ENCODE results near the gene PLXNA2. TPM values are rescaled to one million over a fixed set of nuclear protein-coding genes. Genes with fewer than 3 reads are reported as not detected.

Gene PLXNA2
- total RNA-seq, 2 experiments from 2014 or later = 0.23 TPM; not detected in 1

DNA sequence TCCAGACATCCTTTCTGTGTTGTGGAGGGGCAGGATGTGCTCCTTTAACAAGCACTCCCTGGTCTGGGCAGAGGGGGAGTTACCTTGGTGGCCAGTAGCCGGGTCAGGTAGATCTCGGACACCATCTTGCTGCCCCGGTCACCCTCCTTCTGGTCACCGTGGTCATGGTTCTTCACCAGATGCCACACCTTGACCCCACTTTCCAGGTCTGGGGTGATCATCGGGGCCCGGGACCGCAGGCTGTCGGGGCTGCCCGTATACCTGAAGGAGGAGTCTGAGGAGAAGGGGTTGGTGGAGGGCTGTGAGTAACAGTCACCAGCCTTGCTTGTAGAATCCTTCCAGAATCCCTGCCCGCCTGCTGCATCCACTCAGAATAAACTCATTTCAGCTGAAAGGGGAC is 210.9 kb downstream of the PLXNA2 start:
- no peak overlapping the region for H3K27ac ChIP-seq (ENCODE audit: low read depth, low read length, poor library complexity, severe bottlenecking)
- CTCF ChIA-PET (ENCODE audit: unreplicated experiment) = no interaction called here
- TF ChIP-seq EZH2phosphoT487 (IDR thresholded peaks at IDR 0.05; ENCODE audit: borderline replicate concordance, low read depth, low read length) = no peak
- TF ChIP-seq, protein P1, sequence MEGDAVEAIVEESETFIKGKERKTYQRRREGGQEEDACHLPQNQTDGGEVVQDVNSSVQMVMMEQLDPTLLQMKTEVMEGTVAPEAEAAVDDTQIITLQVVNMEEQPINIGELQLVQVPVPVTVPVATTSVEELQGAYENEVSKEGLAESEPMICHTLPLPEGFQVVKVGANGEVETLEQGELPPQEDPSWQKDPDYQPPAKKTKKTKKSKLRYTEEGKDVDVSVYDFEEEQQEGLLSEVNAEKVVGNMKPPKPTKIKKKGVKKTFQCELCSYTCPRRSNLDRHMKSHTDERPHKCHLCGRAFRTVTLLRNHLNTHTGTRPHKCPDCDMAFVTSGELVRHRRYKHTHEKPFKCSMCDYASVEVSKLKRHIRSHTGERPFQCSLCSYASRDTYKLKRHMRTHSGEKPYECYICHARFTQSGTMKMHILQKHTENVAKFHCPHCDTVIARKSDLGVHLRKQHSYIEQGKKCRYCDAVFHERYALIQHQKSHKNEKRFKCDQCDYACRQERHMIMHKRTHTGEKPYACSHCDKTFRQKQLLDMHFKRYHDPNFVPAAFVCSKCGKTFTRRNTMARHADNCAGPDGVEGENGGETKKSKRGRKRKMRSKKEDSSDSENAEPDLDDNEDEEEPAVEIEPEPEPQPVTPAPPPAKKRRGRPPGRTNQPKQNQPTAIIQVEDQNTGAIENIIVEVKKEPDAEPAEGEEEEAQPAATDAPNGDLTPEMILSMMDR (conservative IDR thresholded peaks at IDR 0.05; ENCODE audit: low read length) = no peak

DNA sequence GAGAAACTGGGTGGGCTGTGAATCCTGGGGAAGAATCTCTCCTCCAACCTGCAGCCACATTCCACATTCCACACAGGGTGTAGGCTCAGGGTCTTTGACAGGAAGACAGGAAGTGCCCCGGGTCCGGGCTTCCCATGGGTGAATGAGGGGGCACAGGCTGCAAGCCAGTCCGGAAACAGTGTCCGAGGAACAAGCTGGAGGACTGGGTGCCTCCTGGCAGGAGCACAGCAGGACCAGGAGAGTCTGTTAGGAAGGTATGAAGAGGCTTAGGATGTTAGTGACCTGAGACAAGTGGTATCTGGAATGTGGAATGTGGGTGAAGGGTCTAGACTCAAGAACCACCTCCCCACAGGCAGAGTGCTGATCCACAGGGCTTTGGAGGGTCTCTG is 212.3 kb downstream of the PLXNA2 start:
- TF ChIP-seq EZH2phosphoT487 (IDR thresholded peaks at IDR 0.05; ENCODE audit: borderline replicate concordance, low read depth, low read length) = no peak
- TF ChIP-seq, protein P1 (conservative IDR thresholded peaks at IDR 0.05; ENCODE audit: low read length) = no peak
- Histone ChIP-seq H4K20me1 (ENCODE audit: insufficient read depth, low read length) (no peaks in the 10 kb centered on the region), H3K4me1 (ENCODE audit: insufficient read depth, low read length, poor library complexity, severe bottlenecking) (no peaks in the 10 kb centered on the region), H3K9me3 (ENCODE audit: low read length) (no peaks in the 10 kb centered on the region), H3K79me2 (ENCODE audit: insufficient read depth, low read depth, low read length) (no peaks in the 10 kb centered on the region), H2AFZ (ENCODE audit: low read length) (no peak overlapping the region), H3K4me2 (ENCODE audit: low read length) (no peak overlapping the region), H3K9me2 (ENCODE audit: insufficient read depth, low read length) (no peaks in the 10 kb centered on the region), H3K4me3 (ENCODE audit: low read depth, low read length, poor library complexity, severe bottlenecking) (no peak overlapping the region), H3K27ac (ENCODE audit: low read depth, low read length, poor library complexity, severe bottlenecking) (no peak overlapping the region), H3K36me3 (ENCODE audit: insufficient read depth, low read length) (no peaks in the 10 kb centered on the region)
- ChIA-PET CTCF (ENCODE audit: unreplicated experiment) (interaction anchor here (0.9 kb wide), 1 partner anchor 10 kb away, joined by 4 read pairs; no protein-coding TSS in a partner anchor), POLR2A (interaction anchor here (1.2 kb wide), 1 partner anchor 24 kb away, joined by 6 read pairs; no protein-coding TSS in a partner anchor)
- intact Hi-C loops (cut with micrococcal nuclease; ENCODE audit: unreplicated experiment) = loop anchor here (2.0 kb wide), 1 partner anchor 53 kb away; no protein-coding TSS in a partner anchor
- BruUV-seq (replicated peaks) = no TSS peak
- no peak for DNase-seq (ENCODE audit: low spot score)

More for the DNA sequence above, 210.9 kb downstream of the PLXNA2 start:
- Histone ChIP-seq H3K9me3 (ENCODE audit: low read length) (no peaks in the 10 kb centered on the region), H4K20me1 (ENCODE audit: insufficient read depth, low read length) (no peaks in the 10 kb centered on the region), H3K4me2 (ENCODE audit: low read length) (no peak overlapping the region), H3K36me3 (ENCODE audit: insufficient read depth, low read length) (no peaks in the 10 kb centered on the region), H3K4me1 (ENCODE audit: insufficient read depth, low read length, poor library complexity, severe bottlenecking) (no peaks in the 10 kb centered on the region), H2AFZ (ENCODE audit: low read length) (no peak overlapping the region), H3K79me2 (ENCODE audit: insufficient read depth, low read depth, low read length) (no peaks in the 10 kb centered on the region), H3K9me2 (ENCODE audit: insufficient read depth, low read length) (no peaks in the 10 kb centered on the region), H3K4me3 (ENCODE audit: low read depth, low read length, poor library complexity, severe bottlenecking) (no peak overlapping the region)
- POLR2A ChIA-PET = no interaction called here
- no TSS peak for BruUV-seq (replicated peaks)
- no peak for DNase-seq (ENCODE audit: low spot score)
- intact Hi-C loops (cut with micrococcal nuclease; ENCODE audit: unreplicated experiment) = no loop called here

DNA sequence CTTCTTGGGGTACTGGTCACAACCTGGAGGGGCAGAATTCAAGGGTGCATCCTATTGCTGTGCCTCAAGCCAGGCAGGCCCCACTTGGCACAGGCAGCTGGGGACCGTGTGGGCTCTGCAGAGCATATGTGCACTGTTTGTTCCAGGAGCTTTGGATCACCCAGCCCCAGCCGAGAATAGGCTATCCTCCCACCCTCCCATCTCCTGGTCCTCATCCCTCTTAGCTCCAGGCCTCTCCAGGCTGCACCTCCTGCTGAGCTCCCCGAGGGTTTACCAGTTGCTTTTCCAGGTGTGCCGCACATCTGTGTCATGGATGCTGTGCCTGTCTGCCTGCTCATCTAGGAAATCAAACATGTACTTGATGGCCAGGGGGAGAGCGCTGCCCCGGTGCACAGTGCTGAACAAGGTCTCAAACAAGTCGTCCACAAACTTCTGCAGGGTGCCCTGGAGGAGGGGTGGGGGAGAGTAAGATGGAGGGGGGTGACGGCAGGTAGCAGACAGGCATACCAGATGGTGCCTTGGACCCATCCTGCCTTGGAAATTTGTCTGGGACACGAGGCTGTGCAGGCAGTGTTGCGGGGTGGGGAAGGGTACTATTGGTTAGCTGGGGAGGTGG is 212.8 kb downstream of the PLXNA2 start:
- no peaks in the 10 kb centered on the region for H3K36me3 ChIP-seq (ENCODE audit: insufficient read depth, low read length)
- no peaks in the 10 kb centered on the region for H3K79me2 ChIP-seq (ENCODE audit: insufficient read depth, low read depth, low read length)
- intact Hi-C loops (cut with micrococcal nuclease; ENCODE audit: unreplicated experiment) = loop anchor here (2.0 kb wide), 1 partner anchor 53 kb away; no protein-coding TSS in a partner anchor
- POLR2A ChIA-PET = no interaction called here
- H3K9me3 ChIP-seq (ENCODE audit: low read length) = no peaks in the 10 kb centered on the region
- BruUV-seq (replicated peaks) = no TSS peak
- H3K4me2 ChIP-seq (ENCODE audit: low read length) = no peak overlapping the region
- H2AFZ ChIP-seq (ENCODE audit: low read length) = no peak overlapping the region
- H3K9me2 ChIP-seq (ENCODE audit: insufficient read depth, low read length) = no peaks in the 10 kb centered on the region
- TF ChIP-seq, protein P1 (conservative IDR thresholded peaks at IDR 0.05; ENCODE audit: low read length) = no peak
- TF ChIP-seq EZH2phosphoT487 (IDR thresholded peaks at IDR 0.05; ENCODE audit: borderline replicate concordance, low read depth, low read length) = no peak
- no peaks in the 10 kb centered on the region for H3K4me1 ChIP-seq (ENCODE audit: insufficient read depth, low read length, poor library complexity, severe bottlenecking)
- H4K20me1 ChIP-seq (ENCODE audit: insufficient read depth, low read length) = no peaks in the 10 kb centered on the region
- H3K27ac ChIP-seq (ENCODE audit: low read depth, low read length, poor library complexity, severe bottlenecking) = no peak overlapping the region
- CTCF ChIA-PET (ENCODE audit: unreplicated experiment) = interaction anchor here (0.6 kb wide), 2 partner anchors 9 to 10 kb away, joined by 3 to 10 read pairs; no protein-coding TSS in a partner anchor
- no peak overlapping the region for H3K4me3 ChIP-seq (ENCODE audit: low read depth, low read length, poor library complexity, severe bottlenecking)
- no peak for DNase-seq (ENCODE audit: low spot score)

Measured in OCI-LY7 (cell line).